Skeletal muscle satellite cell (primary cell): ENCODE results near the gene ZNF335.
"Not testable (repeated sequence)": the region's sequence is repeated elsewhere in the genome, so short reads cannot be mapped to it uniquely, and the experiment has no call there.

Source experiments
- H3K27me3 ChIP-seq: 2 replicates; pipeline ENCODE4 v1.7.0; 2013; ENCODE audit warnings: low read length; ENCODE audit not compliant: control insufficient read depth, insufficient read depth
- H3K36me3 ChIP-seq: 2 replicates; pipeline ENCODE4 v1.7.0; 2013; ENCODE audit warnings: mild to moderate bottlenecking, control low read depth, low read length; ENCODE audit not compliant: insufficient read depth
- H3K4me1 ChIP-seq: 2 replicates; pipeline ENCODE4 v1.7.0; 2013; ENCODE audit warnings: low read length; ENCODE audit not compliant: control insufficient read depth, insufficient read depth
- H3K4me2 ChIP-seq: 2 replicates; pipeline ENCODE4 v1.7.0; 2013; ENCODE audit warnings: mild to moderate bottlenecking, low read length
- H3K4me3 ChIP-seq: 2 replicates; pipeline ENCODE4 v1.7.0; 2013; ENCODE audit warnings: low read length
- H3K9ac ChIP-seq: 2 replicates; pipeline ENCODE4 v1.7.0; 2013; ENCODE audit warnings: mild to moderate bottlenecking, low read depth, low read length, moderate library complexity
- H3K9me3 ChIP-seq: replicated peaks from 2 replicates; pipeline ENCODE4 v1.7.0; 2013; ENCODE audit warnings: mild to moderate bottlenecking, control low read depth, low read length

Gene ZNF335

DNA sequence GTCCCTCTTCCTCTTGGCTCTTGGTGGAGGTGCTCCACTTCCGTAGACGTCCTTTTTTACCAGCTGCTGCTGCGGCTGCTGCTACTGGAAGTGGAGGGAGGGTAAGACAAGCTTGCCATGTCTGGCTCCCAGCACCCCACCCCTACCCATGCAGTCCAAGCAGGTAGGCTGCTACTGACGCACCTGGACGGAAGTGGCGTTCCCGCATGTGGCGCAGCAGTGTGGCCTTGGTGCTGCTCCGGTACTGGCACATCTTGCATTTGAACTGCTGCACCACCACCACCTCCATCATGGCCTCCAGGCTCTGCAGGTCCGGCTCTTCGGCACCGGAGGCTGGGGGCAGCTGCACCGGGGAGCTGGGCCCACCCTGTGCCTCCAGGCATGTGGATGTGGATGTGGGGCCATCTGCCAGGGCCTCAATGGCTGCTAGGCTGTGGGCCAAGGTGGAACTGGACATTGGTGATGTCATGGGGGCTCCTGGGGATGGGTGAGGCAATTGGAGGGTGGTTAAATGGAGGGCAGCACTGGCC lies 4.4 kb downstream of the ZNF335 start:
- H3K36me3 ChIP-seq: peaks cover 50% of the 10 kb centered on the region
- no peak overlapping the region for H3K4me3 ChIP-seq
- H3K9me3 ChIP-seq: no peaks in the 10 kb centered on the region
- H3K9ac ChIP-seq: no peak overlapping the region
- peaks cover 29% of the 10 kb centered on the region for H3K4me1 ChIP-seq
- no peak overlapping the region for H3K4me2 ChIP-seq
- H3K27me3 ChIP-seq: no peaks in the 10 kb centered on the region

DNA sequence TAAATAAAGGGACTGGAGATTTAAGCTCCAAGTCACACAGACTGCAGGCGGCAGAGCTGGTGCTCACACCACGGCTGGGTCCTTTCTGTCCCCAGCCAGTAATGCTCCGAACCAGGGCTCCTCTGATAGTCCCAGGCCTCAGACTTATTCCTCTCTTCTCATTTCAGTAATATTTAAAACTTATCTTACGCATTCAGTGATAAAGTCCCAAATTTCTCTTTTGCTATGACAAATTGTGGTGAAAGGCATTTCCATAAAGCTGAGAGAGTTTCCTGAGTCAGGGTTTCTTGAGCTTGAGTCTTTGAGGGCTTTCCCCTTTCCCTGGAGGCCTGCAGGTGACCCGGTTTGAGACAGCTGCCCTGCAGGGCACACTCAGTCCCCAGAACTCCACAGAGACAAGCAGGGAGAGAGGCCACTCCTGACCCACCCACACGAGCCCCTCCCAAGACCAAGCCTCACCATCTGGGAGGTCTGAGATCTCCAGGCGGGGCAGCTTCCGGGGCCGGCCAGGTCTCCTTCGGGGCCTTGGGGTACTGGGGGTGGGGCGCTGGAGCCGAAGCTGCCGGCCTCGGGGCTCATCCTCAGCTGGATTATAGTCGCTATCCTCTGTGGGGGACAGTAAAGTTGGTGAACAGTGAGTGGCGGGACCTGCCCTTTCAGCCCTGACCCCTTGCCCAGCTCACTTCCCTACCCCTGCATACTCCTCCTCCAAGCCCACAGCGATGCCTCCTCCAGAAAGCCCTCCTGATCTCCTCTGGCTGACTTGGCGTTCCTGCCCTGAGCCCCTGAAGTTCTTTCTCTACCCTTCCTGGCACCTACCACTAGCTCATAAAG lies 6.6 kb downstream of the ZNF335 start:
- no peaks in the 10 kb centered on the region for H3K27me3 ChIP-seq

DNA sequence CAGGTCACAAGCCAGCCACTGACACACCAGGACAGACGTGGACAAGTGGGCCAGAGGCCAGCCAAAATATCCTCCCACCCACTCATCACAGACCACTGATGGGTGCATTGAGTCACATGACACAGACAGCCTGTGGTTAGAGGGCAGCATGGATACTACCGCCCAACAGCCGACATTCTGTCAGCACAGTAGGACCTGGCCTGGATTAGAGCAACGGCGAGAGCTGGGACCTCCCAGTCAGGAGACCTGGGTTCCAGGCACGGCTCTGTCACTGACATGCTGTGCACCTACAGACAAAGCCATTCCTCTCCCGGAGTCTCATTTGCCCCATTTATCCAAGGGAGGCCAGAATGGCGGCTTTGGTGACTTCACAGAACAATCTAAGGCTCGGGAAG lies 8.0 kb downstream of the ZNF335 start:
- Histone ChIP-seq H3K9me3 (no peaks in the 10 kb centered on the region), H3K4me1 (peaks cover 10% of the 10 kb centered on the region), H3K36me3 (peaks cover 77% of the 10 kb centered on the region), H3K4me2 (no peak overlapping the region), H3K27me3 (no peaks in the 10 kb centered on the region), H3K4me3 (no peak overlapping the region), H3K9ac (no peak overlapping the region)

More for the DNA sequence above, 6.6 kb downstream of the ZNF335 start:
- no peak overlapping the region for H3K4me3 ChIP-seq
- no peak overlapping the region for H3K9ac ChIP-seq
- H3K4me2 ChIP-seq: no peak overlapping the region
- peaks cover 66% of the 10 kb centered on the region for H3K36me3 ChIP-seq
- H3K4me1 ChIP-seq: peaks cover 23% of the 10 kb centered on the region
- no peaks in the 10 kb centered on the region for H3K9me3 ChIP-seq

DNA sequence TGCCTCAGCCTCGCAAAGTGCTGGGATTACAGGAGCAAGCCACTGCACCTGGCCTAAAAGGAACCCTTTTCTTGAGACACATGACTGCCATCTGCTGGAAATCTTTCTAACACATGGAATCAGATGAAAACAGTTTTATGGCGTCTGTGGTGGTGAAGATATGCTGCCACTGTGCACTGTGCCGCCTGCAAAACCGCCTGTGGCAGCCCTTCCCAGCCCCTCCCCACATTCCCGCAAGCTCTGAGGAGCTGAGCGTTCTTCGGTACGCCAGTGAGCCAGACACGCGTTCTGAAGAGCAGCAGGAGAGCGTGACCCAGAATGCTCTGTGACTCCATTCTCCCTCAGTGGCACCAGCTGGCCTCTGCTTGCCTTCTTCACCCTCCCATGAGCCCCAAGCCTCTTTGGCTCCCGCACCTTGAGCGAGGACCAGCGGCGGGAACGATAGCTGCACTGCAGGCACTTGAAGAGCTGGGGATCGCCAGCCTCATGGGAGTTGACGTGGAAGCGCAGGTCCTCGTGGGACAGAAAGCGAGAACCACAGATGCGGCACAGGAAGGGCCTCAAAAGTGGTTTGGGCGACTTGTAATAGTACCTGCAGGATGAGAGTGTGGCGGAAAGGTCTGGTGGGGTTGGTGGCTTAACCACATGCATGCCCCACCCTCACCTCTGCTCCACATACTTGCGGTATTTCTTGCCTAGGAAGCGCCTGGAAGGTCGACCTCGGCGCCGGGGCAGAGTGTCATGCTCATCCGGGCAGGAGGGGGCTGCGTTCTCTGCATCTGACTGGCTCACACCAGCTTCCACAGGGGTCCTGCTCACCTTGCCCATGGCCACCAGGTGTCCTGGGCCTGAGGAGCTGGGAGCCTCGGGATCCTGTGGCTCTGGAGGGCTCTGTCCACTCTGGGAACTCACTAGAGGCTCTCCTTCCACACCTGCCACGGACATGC lies 8.7 kb downstream of the ZNF335 start:
- Histone ChIP-seq H3K27me3 (no peaks in the 10 kb centered on the region), H3K9ac (no peak overlapping the region), H3K36me3 (peaks cover 78% of the 10 kb centered on the region), H3K9me3 (no peaks in the 10 kb centered on the region), H3K4me2 (no peak overlapping the region), H3K4me1 (peaks cover 3% of the 10 kb centered on the region), H3K4me3 (no peak overlapping the region)

DNA sequence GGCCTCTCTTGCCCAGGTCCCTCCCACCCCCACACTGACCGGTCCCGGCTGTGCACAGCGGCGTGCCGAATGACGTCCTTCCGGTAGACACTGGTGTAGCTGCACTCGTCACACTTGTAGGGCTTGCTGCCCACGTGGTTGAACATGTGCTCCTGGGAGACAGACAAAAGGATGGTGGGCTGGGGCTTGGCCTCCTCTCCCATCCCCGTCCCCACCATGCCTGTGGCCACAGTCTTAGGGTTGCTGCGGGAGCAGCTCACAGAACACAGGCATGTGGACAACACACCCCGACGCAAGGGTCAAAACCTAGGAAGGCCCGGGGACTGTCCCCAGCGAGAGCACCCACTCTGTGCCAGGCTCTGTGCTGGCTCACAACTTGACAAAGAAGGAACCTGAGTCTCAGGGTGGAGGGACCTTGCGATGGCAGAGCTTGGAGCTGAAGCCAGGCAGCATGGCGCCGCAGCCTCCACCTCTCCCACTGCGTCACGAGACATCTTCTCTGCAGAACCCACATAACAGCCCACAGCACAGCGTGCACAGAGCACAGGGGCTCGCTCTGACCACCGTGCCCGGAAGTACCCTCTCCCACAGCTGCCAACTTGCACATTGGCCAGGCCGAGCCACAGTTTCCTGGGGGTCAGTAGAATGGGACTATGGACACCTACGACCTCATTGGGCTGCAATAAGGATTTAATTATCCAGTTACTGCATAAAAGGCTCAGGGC lies 9.8 kb downstream of the ZNF335 start:
- Histone ChIP-seq H3K36me3 (peaks cover 74% of the 10 kb centered on the region), H3K4me1 (no peaks in the 10 kb centered on the region), H3K9ac (no peak overlapping the region), H3K27me3 (no peaks in the 10 kb centered on the region), H3K4me2 (no peak overlapping the region), H3K4me3 (no peak overlapping the region), H3K9me3 (no peaks in the 10 kb centered on the region)

DNA sequence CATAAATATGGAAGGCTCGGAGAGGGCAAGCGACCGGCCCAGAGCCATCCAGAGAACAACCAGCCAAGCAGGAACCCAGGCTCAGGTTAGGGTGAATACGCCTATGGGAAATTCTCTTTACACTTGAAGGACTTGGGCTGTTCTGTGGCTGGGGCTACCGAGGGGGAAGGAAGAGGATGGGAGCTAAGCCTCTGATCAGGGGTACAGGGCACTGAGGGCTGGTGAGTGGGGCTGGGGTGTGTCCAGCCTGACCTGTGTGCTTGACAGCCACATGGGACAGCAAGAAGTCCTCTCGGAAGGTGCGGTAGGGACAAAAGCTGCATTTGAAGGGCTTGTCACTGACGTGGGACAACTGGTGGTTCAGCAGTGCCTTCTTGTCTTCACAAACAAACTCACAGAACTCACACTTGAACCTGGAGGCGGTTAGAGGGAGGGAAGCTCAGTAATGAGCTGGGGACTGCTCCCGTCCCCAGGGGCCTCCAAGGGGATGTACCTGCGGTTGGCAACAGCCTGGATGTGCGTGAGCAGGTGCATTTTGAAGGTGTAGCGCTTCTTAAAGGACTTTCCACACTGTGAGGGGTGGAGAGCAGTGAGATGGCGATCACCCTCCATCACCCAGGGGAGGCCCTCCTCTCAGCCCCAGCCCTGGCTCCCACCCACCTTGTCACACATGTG lies 11.9 kb downstream of the ZNF335 start:
- Histone ChIP-seq H3K36me3 (peaks cover 65% of the 10 kb centered on the region), H3K9ac (no peak overlapping the region), H3K4me2 (no peak overlapping the region), H3K4me3 (no peak overlapping the region), H3K27me3 (no peaks in the 10 kb centered on the region), H3K9me3 (no peaks in the 10 kb centered on the region), H3K4me1 (no peaks in the 10 kb centered on the region)

DNA sequence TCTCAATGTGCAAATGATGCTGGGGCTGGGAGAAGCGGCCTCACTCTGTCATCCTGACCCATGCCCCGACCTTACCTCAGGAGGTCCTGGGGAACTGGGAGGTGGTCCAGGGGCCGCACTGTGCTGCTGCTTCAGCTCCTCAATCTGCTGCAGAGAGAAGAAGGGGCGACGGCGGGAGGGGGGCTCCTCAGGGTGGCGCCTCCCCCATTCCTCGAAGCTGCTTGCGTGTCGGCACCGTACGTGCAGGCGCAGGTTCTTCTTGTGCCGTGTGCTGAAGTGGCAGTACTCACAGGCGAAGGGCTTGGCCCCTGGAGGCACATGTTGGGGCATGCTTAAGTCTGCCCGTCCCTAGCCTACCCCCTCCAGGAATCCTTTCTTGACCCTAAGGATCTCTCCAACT lies 12.9 kb downstream of the ZNF335 start:
- no peak overlapping the region for H3K4me2 ChIP-seq
- H3K4me3 ChIP-seq: no peak overlapping the region
- H3K4me1 ChIP-seq: no peaks in the 10 kb centered on the region
- H3K9ac ChIP-seq: no peak overlapping the region
- H3K9me3 ChIP-seq: no peaks in the 10 kb centered on the region
- H3K36me3 ChIP-seq: peaks cover 58% of the 10 kb centered on the region
- no peaks in the 10 kb centered on the region for H3K27me3 ChIP-seq

DNA sequence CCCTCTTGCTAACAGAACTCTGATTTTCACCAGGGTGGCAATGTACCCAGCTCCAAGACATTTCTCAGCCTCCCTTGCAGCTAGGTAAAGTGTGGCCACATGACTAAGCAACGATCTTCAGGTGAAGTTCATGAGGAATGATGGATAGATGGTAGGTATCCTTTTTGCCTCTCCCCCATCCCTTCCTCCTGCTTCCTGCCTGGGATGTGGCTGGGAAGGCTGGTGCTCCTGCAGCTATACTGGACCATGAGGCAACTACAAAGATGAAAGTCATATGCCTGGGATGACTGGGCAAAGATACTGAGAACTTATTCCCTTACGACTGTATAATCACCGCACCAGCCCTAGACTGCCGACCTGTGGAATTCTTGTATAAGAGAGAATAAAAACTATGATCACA lies 13.4 kb downstream of the ZNF335 start:
- Histone ChIP-seq H3K36me3 (peaks cover 58% of the 10 kb centered on the region), H3K27me3 (no peaks in the 10 kb centered on the region), H3K4me3 (no peak overlapping the region), H3K9ac (no peak overlapping the region), H3K4me2 (no peak overlapping the region), H3K4me1 (no peaks in the 10 kb centered on the region), H3K9me3 (no peaks in the 10 kb centered on the region)

DNA sequence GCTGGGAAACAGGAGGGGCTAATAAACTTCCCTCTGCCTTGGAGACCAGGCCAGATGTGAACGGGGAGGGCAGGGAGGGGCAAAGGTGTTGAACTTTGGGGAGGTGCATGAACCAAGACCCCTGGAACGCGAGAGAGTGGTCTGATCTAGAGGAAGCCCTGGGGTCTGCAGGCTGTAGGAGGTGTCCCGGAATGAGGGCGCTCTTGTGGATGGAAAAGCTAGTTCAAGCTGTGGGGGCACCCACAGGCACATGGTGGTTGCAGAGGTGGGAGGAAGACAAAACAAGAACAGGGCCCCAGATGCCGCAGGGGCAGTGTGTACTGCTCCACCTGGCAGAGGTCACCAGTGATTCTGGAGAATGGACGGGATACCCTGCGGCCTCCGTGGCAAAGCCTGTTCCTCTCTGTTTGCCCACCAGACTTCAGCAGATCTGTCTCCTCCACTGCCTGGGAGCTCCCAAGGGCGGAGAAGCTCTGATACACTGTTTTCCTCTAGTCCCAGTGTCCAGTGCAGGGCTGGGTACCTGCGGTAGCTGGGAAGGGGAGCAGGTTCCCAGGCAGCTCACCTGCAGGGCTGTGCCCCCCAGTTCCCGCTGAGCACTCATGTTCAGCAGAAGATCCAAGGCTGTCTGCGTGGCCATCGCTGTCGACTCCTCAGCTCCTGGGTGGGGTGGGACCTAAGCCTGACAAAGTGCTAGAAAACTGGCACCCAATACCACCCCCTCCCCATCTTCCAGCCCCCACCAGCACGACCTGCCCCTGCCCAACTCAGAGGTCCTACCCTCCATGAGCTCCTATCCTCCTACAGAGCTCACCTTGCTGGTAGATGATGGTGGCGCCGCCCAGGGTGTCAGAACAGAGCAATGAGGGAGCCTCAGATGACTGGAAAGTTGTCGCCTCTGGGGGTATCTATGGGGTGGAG lies 14.7 kb downstream of the ZNF335 start:
- H3K27me3 ChIP-seq: no peaks in the 10 kb centered on the region
- no peak overlapping the region for H3K4me3 ChIP-seq
- H3K9ac ChIP-seq: no peak overlapping the region
- H3K9me3 ChIP-seq: no peaks in the 10 kb centered on the region
- H3K4me2 ChIP-seq: no peak overlapping the region
- H3K4me1 ChIP-seq: no peaks in the 10 kb centered on the region
- peaks cover 61% of the 10 kb centered on the region for H3K36me3 ChIP-seq

DNA sequence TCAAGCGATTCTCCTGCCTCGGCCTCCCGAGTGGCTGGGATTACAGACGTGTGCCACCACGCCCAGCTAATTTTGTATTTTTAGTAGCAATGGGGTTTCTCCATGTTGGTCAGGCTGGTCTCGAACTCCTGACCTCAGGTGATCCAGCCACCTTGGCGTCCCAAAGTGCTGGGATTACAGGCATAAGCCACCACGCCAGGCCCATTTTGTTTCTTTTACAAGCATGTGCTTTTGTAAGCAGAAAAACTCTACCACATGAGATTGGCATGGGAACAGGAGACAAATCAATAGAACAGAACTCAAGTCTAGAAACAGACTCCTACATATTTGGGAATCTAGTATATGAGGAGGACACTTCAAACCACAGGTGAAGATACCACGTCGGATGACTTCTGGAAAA lies 15.7 kb downstream of the ZNF335 start:
- H3K4me3 ChIP-seq, H3K27me3 ChIP-seq, H3K9ac ChIP-seq, H3K9me3 ChIP-seq, H3K4me1 ChIP-seq, H3K4me2 ChIP-seq: not testable (repeated sequence)
- H3K36me3 ChIP-seq: peaks cover 67% of the 10 kb centered on the region
